Measurements from ENCODE around the gene LPIN3. TPM values are rescaled to one million over a fixed set of nuclear protein-coding genes. Genes with fewer than 3 reads are reported as not detected.

The LPIN3 gene
- total and polyA plus RNA-seq, 2 of the 4 experiments (the other 2 are of a cell fraction), result 2.3 to 8.3 TPM

GRCh38 chr20:41316602-41317545, 23.7 kb upstream of the LPIN3 start (continued):
- TF ChIP-seq BHLHE40 (IDR thresholded peaks at IDR 0.05; ENCODE audit: low read depth, low read length) (peak; percentile 64; the same call in 1 of the 2 replicates), POLR2A (IDR thresholded peaks at IDR 0.05; ENCODE audit: low read depth, low read length) (peak; percentile 56), SMC3 (IDR thresholded peaks at IDR 0.05; ENCODE audit: low read depth, low read length) (no peak), RAD21 (IDR thresholded peaks at IDR 0.05; ENCODE audit: low read length) (no peak; the same call in 1 of the 2 replicates), CHD1 (IDR thresholded peaks at IDR 0.05; ENCODE audit: low read depth, low read length) (no peak; the same call in 1 of the 2 replicates)

Measured in IMR-90 (cell line).